Suppressor macrophage treated with lipopolysaccharide for 4 hours (primary cell): ENCODE data around the gene TSHZ3.

ENCODE experiments used
- DNase-seq: peaks from one replicate; pipeline ENCODE4 v3.0.0-alpha.2; 2020

The TSHZ3 gene

GRCh38 chr19:31282346-31282745 is 66.9 kb downstream of the TSHZ3 start:
- no peak for DNase-seq

GRCh38 chr19:31280287-31281006 is 68.8 kb downstream of the TSHZ3 start:
- no peak for DNase-seq

GRCh38 chr19:31279436-31279765 is 69.8 kb downstream of the TSHZ3 start:
- no peak for DNase-seq

- no peak for DNase-seq
These were observed 70.4 kb downstream of the TSHZ3 start for GRCh38 chr19:31278555-31279435.

GRCh38 chr19:31277516-31277915 is 71.7 kb downstream of the TSHZ3 start:
- no peak for DNase-seq

GRCh38 chr19:31276831-31277230 is 72.4 kb downstream of the TSHZ3 start:
- no peak for DNase-seq

- DNase-seq = peak; percentile 54
These were observed 74.2 kb downstream of the TSHZ3 start for GRCh38 chr19:31275068-31275334.

GRCh38 chr19:31274251-31275067 is 74.8 kb downstream of the TSHZ3 start:
- no peak for DNase-seq

GRCh38 chr19:31272583-31273106 is 76.6 kb downstream of the TSHZ3 start:
- no peak for DNase-seq

- DNase-seq = no peak
These were observed 77.8 kb downstream of the TSHZ3 start for GRCh38 chr19:31271306-31271911.

- no peak for DNase-seq
These were observed 78.3 kb downstream of the TSHZ3 start for GRCh38 chr19:31270897-31271296.

GRCh38 chr19:31269425-31270127 is 79.7 kb downstream of the TSHZ3 start:
- no peak for DNase-seq

- DNase-seq = no peak
These were observed 80.4 kb downstream of the TSHZ3 start for GRCh38 chr19:31268751-31269383.

- no peak for DNase-seq
These were observed 82.5 kb downstream of the TSHZ3 start for GRCh38 chr19:31266731-31267130.

GRCh38 chr19:31266196-31266595 is 83.0 kb downstream of the TSHZ3 start:
- DNase-seq = no peak

GRCh38 chr19:31264041-31264778 is 85.0 kb downstream of the TSHZ3 start:
- DNase-seq = no peak

GRCh38 chr19:31263328-31263727 is 85.9 kb downstream of the TSHZ3 start:
- no peak for DNase-seq

- no peak for DNase-seq
These were observed 86.5 kb downstream of the TSHZ3 start for GRCh38 chr19:31262725-31263191.

- DNase-seq = no peak
These were observed 87.5 kb downstream of the TSHZ3 start for GRCh38 chr19:31261603-31262212.

- DNase-seq = peak; percentile 50
These were observed 88.1 kb downstream of the TSHZ3 start for GRCh38 chr19:31261019-31261602.
